ENCODE data around the gene PACRG. TPM values are rescaled to one million over a fixed set of nuclear protein-coding genes. Genes with fewer than 3 reads are reported as not detected.

The PACRG gene
- total and polyA plus RNA-seq, 2 donors (not counting 3 experiments of a cell fraction or from before 2014, with no cell fraction given): 0.08 TPM; not detected in 1

GRCh38 chr6:163137398-163137881 lies 409.7 kb downstream of the PACRG start:
- FAIRE-seq (no peak), DNase-seq (ENCODE audit: low read depth, low spot score) (no peak)
- no peaks in the 10 kb centered on the region for H3K4me1 ChIP-seq (ENCODE audit: control insufficient read depth, extremely low read depth, insufficient read depth, low read length)
- intact Hi-C loops (cut with micrococcal nuclease) (no loop called here), dilution Hi-C loops (cut with MboI; ENCODE audit: extremely low pct_ligation_motif_present, low sequenced_read_pairs) (no loop called here)
- ChIA-PET CTCF (no interaction called here), POLR2A (no interaction called here)
- no peak overlapping the region for H3K4me3 ChIP-seq (replicated peaks in 1 of 3; ENCODE audit: insufficient read depth in 1 of 3, low read depth in 1 of 3, low read length in 3 of 3)
- no peak overlapping the region for H2AFZ ChIP-seq (ENCODE audit: low read depth, low read length)
- no peaks in the 10 kb centered on the region for H3K36me3 ChIP-seq (ENCODE audit: control insufficient read depth in 2 of 2, extremely low read depth in 1 of 2, insufficient read depth in 2 of 2, low read length in 2 of 2)
- H4K20me1 ChIP-seq (replicated peaks; ENCODE audit: control insufficient read depth, extremely low read depth, insufficient read depth, low read length): no peaks in the 10 kb centered on the region
- no peak overlapping the region for H3K27ac ChIP-seq (ENCODE audit: insufficient read depth, low read depth, low read length)
- H3K4me2 ChIP-seq (ENCODE audit: insufficient read depth, low read length): no peak overlapping the region
- H3K9me3 ChIP-seq (replicated peaks; ENCODE audit: control insufficient read depth, insufficient read depth, low read length): no peaks in the 10 kb centered on the region
- TF ChIP-seq MYC (IDR thresholded peaks at IDR 0.05; ENCODE audit: low read depth, low read length): no peak
- TF ChIP-seq GATA2 (IDR thresholded peaks at IDR 0.05; ENCODE audit: insufficient read depth, insufficient read length, low read depth, low read length): no peak
- no peak for TF ChIP-seq MAX (IDR thresholded peaks at IDR 0.05; ENCODE audit: insufficient read depth, insufficient read length)
- TF ChIP-seq JUN (IDR thresholded peaks at IDR 0.05; ENCODE audit: borderline replicate concordance, insufficient read depth, insufficient read length, low read depth): no peak
- TF ChIP-seq POLR2AphosphoS5 (IDR thresholded peaks at IDR 0.05; ENCODE audit: insufficient read depth, low read depth, low read length): no peak
- no peak for TF ChIP-seq CTCF (IDR thresholded peaks at IDR 0.05; ENCODE audit: extremely low read depth in 1 of 2, insufficient read depth in 1 of 2, low read depth in 1 of 2, low read length in 2 of 2)
- no peak for TF ChIP-seq EZH2 (IDR thresholded peaks at IDR 0.05; ENCODE audit: borderline replicate concordance, low read depth, low read length, severe bottlenecking)
- TF ChIP-seq POLR2A (IDR thresholded peaks at IDR 0.05; ENCODE audit: low read depth, low read length): no peak
- no peak for TF ChIP-seq FOS (IDR thresholded peaks at IDR 0.05; ENCODE audit: borderline replicate concordance, insufficient read depth, low read length)
- H3K9ac ChIP-seq (replicated peaks; ENCODE audit: extremely low read depth, insufficient read depth, low read length): no peak overlapping the region
- BruUV-seq (replicated peaks): no TSS peak
- no peaks in the 10 kb centered on the region for H3K79me2 ChIP-seq (ENCODE audit: control insufficient read depth, insufficient read depth, low read length)
- no peaks in the 10 kb centered on the region for H3K27me3 ChIP-seq (ENCODE audit: control insufficient read depth in 2 of 2, insufficient read depth in 2 of 2, low read length in 2 of 2)
- no peaks in the 10 kb centered on the region for H3K9me1 ChIP-seq (replicated peaks; ENCODE audit: control insufficient read depth, extremely low read depth, insufficient read depth, low read length)
